GM19239 (cell line): ENCODE results near the gene ERI2.
"Not testable (repeated sequence)": the region's sequence is repeated elsewhere in the genome, so short reads cannot be mapped to it uniquely, and the experiment has no call there.

Source experiments
- DNase-seq: peaks from one replicate; pipeline ENCODE4 v3.0.0; 2011; ENCODE audit warnings: low spot score; ENCODE audit not compliant: insufficient read length
- FAIRE-seq: peaks from 2 replicates; lab custom pipeline; 2011; peaks lifted over from hg19 to GRCh38; lab: Jason Lieb, UNC

ERI2 gene

DNA sequence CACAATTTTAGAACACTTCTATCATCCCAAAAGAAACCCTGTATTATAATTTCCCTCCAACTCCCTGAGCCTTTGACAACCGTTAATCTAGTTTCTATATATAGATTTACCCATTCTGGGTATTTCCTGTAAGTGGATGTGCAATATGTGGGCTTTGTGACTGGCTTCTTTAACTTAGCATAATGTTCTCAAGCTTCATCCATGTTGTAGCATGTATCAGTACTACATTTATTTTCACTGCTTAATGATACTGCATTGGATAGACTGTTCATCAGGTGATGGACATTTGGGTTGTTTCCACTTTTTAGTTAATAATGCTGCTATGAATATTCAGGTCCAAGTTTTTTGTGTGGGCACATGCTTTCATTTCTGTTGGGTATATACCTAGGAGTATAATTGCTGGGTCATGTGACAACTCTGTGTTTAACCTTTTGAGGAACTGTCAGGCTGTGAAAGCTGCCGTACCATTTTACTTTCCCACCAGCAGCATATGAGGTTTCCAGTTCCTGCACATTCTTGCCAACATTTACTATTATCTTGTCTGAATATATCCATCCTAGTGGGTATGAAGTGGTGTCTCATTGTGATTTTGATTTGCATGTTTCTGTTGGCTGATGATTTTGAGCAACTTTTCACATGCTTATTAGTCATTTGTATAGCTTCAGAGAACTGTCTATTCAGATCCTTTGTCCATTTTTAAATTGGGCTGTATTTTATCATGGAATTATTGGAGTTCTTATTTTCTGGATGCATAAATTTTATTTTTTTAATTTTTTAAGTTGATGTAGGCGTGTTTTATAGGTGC lies 16.5 kb upstream of the ERI2 start:
- FAIRE-seq, result peak; percentile 66

DNA sequence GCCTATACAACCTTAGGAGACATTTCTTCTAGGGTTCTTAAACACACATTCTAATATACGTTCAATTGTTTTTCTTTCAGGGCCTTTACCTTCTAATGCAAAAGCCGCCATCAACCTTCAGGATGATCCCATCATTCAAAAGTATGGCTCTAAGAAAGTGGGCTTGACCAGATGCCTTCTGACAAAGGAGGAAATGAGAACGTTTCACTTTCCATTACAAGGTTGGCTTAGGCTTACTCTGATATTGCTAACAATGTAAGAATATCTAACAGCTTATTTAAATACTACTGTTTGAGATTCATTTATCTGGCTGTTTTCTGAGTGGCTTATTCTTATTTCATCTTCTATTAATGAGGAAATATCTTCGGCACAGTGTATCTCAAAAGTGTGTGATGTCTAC lies 15.4 kb upstream of the ERI2 start:
- DNase-seq, result no peak
- FAIRE-seq, result peak; percentile 44

More for the DNA sequence above, 16.5 kb upstream of the ERI2 start:
- no peak for DNase-seq

DNA sequence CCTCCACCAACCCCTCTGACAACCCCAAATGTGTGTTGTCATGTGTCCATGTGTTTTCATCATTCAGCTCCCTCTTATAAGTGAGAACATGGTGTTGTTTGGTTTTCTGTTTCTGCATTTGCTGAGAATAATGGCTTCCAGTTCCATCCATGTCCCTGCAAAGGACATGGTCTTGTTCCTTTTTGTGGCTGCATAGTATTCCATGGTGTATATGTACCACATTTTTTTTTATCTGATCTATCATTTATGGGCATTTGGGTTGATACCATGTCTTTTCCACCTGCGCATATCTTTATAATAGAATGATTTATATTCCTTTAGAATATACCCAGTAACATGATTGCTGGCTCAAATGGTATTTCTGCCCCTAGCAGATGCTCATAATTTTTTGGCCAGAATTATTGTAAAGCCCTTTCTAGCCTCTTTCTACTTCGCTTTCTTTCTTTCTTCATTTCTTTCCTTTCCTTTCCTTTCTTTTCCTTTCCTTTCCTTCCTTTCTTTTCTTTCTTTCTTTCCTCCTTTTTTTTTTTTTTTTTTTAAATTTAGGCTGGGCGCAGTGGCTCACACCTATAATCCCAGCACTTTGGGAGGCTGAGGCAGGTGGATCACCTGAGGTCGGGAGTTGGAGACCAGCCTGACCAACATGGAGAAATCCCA lies 12.8 kb upstream of the ERI2 start:
- DNase-seq (no peak), FAIRE-seq (no peak)

DNA sequence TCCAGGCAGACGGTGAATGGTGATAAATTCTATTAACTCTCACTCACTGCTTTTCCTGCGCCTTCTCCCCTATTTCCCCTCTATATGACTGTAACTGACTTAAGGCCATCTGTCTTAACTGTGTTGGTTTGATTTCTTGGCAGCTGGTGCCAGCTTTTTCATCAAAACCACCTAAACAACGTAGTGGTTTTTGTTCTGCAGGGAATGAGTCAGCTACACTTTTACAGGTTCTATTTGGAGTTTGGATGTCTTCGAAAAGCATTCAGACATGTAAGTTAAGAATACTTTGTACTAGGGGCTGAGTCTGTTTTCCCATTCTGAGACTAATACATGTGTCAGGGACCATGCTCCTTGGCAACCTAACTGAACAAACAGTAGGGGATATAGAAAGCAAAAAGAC lies 8.5 kb upstream of the ERI2 start:
- FAIRE-seq, result peak; percentile 33

DNA sequence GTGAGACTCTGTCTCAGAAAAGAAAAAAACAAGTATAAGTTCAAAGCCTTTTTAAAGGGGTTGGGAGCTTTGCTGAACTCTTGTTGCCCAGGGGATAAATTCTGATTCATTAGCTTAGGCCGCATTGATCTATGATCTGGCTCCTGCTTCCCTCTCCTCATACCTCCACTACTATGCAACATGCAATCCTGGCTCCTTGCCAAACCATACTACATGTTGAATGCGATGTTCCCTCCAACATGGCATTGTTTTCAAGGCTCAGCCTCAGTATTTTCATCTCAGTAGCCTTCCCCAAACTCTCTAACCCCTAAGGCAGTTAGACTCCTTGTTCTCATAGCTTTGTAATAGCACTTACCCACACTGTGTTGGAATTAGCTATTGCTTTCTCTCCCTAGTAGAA lies 6.2 kb upstream of the ERI2 start:
- FAIRE-seq, result no peak
- no peak for DNase-seq

More for the DNA sequence above, 8.5 kb upstream of the ERI2 start:
- DNase-seq, result no peak

DNA sequence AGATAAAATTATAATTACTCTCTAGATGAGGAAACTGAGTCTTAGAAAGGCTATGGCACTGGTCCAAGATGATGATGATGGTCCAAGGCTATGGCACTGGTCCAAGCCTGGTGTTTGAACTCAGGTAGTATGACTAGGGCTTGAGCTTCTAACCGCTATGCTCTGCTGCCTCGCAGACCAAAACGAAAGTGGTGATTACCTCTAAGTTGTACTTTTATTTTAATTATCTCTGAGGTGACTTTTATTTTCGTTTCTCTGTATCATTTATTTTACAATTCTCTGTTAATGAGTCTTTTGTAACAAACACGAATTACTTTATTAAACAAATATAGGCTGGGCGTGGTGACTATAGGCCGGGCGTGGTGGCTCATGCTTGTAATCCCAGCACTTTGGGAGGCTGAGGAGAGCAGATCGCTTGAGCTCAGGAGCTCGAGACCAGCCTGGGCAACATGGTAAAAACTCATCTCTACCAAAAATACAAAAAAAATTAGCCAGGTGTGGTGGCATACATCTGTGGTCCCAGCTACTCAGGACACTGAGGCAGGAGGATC lies 5.7 kb upstream of the ERI2 start:
- no peak for FAIRE-seq
- DNase-seq, result no peak

DNA sequence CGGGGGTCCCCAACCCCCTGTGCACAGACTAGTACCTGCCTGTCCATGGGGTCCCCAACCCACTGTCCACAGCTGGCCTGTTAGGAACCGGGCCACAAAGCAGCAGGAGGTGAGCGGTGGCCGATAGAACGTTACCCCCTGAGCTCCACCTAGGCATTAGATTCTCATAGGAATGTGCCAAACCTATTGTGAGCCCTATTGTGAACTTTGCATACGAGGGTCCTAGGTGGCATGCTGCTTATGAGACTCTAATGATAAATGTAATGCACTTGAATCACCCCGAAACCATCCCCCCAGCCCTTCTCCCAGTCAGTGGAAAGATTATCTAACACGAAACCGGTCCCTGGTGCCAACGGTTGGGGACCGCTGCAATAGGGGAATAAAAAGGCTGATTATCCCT lies 1.6 kb upstream of the ERI2 start:
- FAIRE-seq, result no peak

DNA sequence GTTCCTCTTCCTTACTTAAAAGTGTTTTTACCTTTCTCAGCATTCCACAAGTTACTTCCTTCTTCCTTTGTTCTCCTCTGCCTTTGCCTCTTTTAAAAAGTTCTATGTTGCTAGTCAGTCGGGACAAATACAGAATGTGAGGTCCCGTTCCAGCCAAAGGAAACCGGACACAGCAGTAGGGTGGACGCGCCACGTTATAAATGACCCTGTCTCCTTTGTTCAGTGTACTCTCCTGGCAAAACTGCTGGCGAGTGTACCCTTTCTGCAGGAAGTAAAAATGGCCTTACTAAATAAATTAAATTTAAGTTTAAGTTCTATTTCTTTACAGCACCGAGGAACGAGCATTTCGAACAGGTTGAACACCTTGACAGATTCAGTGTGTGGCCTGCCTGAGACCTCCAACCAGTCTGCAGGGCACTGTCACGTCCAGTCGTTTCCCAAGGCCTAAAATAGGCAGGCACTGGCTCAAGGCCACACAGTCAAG lies 546 bp downstream of the ERI2 start:
- not testable (repeated sequence) for FAIRE-seq, DNase-seq

More for the DNA sequence above, 1.6 kb upstream of the ERI2 start:
- no peak for DNase-seq

DNA sequence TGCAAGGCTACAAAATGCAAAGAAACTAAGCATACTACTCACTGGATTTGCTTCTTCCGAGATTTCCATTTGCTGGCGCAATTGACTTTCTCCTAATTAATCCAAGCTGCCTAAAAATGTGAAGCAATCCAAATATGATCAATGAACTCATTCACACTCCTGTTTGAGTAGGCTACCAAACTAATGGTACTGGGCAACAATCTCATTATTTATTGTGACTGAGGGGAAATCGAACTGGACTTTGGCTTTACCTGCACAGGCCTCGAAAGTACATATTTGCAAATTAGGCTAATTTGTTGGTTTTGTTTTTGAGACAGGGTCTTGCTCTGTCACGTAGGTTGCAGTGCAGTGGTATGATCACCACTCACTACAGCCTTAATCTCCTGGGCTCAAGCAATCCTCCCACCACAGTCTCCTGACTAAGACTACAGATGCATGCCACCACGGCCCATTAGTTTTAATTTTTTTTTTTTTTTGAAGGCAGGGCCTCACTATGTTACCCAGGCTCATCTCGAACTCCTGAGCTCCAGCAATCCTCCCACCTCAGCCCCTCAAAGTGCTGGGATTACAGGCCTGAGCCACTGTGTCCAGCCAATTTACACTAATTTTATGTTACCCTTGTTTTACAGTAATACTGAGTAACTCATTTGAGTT lies 2.6 kb downstream of the ERI2 start:
- FAIRE-seq, result no peak
- no peak for DNase-seq

DNA sequence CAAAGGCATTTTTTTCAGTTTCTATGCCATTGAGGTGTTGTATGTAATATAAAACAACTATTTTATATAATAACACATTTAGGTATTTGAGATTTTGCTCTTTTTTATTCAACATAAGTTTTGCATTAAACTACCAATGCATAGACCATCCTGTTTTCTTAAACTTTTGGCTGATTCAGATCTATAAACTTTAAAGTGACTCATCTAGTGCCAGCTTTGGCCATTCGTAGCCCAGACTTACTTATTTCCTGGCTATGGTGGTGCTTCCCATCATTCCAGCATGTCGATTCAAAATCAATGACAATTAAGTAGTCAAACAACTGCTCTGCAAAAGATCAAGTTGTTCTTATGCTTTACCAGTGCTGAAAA lies 3.1 kb downstream of the ERI2 start:
- FAIRE-seq (no peak), DNase-seq (no peak)

DNA sequence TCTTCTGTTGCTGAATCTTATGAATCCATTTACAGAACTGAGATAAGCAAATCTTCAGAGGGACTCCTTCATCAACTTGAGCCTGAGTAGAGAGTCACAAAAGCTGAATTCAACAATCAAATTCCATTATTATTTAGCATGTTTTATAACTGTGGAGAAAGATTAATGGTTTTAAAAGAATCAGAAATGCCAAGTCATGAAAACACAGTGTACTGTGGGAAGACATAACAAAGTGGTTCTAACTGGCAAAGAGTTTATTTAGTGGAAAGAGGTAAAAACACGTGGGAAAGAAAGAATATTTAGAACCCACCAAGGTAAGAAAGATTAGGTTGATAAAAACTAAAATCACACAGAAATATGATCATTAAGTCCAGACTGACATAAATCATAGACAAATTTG lies 5.0 kb downstream of the ERI2 start:
- no peak for DNase-seq
- no peak for FAIRE-seq

DNA sequence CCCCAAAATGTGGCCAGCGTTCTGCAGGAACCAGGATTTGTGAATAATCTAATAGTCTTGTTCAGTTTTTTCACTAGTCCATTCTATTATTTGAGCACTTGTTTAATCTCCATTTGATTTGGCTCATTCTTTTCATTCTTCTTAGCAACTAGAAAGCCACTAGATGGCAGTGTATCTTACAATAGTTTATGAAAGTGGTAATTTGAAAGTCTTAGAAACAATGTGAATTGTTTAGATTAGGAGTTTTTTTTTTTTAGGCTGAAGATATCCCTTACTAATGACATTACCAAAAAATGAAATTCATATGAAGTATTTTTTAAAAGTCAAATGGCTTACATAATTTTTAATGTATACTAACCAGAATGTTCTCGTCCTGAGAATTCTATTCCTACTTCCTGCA lies 6.7 kb downstream of the ERI2 start:
- DNase-seq (no peak), FAIRE-seq (peak; percentile 90)

DNA sequence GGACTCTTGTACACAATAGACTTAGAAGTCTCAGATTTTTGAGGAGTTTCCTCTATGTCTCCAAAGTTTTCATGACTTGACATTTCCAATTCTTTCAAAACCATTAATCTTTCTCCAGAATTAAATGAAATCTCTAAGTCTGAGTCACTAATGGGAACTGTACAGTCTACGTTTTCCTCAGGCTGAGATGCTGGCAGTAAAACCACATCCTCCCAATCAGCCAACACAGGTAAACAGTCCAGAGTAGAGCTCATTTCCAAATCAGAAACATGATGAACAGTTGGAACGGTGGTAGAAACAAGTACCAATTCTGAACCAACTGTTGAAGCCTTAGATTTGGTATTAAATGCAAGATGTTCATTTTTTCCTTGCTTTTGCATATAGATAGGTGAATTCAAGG lies 7.9 kb downstream of the ERI2 start:
- no peak for FAIRE-seq
- no peak for DNase-seq

DNA sequence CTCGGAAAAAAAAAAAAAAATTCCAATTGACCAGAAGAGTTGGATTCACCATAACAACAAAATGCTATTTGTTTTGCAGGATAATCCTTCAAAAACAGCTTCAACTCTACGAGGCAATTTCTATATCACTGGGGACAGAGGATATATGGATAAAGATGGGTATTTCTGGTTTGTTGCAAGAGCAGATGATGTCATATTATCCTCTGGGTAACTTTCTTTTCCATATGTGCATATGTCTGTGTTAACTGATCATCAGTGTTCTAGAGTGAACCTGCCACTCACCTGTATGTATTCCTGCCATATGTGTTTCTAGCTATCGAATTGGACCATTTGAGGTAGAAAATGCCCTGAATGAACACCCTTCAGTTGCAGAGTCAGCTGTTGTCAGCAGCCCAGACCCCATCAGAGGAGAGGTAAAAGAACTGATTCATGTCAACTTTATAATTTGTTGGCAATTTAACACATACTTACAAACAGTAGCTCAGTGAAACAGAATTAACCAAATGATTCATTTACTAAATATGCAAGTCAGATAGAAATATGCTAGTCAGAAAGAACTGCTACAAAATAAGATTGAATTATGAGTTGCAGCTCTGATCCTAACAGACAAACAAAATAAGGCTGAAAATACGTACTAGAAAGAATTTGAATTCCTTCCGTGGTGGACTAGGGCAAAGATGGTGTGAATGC lies 14.2 kb downstream of the ERI2 start:
- DNase-seq (no peak), FAIRE-seq (no peak)

DNA sequence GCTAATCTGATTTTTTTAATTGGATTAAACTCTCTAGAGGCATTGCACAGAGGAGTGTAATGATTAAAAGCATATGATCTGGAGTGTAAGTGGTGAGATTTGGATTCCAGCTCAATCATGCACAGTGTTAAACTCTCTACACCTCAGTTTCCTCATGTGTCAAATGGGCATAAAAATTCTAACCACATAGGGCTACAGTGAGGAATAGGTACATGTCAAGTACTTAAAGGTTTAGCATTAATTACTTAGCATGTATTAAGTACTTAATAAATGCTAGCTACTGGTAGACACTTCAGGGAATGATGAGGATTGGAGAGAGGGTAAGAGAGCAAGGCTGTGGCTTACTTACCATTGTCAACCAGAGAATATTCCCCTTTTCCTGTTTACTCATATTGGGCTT lies 17.1 kb downstream of the ERI2 start:
- no peak for FAIRE-seq
- no peak for DNase-seq

DNA sequence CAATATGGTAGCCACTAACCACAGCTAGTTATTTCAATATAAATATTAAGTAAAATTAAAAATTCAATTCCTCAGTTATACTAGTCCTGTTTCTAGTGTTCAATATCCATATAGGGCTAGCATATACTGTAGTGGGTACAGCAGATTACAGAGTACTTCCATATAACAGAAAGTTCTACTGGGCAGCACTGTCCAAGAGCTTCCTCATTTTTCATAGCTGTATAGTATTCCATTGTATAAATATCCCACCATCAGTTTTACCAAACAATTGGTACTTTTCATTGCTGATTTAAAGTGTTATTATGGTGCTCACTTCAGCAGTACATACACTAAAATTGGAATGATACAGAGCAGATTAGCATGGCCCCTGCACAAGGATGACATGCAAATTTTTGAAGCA lies 22.1 kb downstream of the ERI2 start:
- no peak for FAIRE-seq
- no peak for DNase-seq

DNA sequence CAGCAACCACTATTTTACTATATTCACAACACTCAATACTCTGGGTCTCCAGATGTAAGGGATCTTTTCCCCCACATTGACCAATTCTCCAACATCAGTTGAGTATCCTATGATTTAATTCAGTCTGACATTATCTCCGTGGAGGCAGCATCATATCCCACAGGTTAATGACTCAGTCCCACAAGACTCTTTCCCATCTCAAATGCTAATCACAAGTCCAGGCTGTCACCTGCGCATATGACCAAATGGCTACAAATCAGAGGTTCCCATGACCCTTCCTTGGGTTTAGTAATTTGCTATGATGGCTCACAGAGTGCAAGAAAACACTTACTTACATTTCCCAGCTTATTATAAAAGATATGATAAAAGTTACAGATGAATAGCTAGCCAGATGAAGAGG lies 23.8 kb downstream of the ERI2 start:
- DNase-seq (no peak), FAIRE-seq (no peak)

DNA sequence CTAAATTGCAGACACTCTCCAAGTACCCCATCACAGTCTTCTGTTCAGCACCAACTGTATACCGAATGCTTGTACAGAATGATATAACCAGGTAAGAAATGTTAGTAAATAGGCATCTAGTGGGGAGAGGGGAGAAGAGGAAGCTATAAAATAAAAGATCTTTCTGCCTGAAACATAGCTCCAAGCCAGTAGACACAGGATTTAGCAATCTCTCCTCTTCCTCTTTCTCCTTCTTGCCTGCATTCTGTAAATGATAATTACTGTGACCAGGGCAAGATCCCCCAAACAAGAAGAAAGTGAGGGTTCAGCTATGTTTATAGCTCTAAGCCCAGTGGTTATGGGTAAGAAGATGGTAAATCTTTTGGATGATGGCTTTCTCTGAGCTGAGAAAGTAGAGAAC lies 24.6 kb downstream of the ERI2 start:
- FAIRE-seq (no peak), DNase-seq (no peak)

DNA sequence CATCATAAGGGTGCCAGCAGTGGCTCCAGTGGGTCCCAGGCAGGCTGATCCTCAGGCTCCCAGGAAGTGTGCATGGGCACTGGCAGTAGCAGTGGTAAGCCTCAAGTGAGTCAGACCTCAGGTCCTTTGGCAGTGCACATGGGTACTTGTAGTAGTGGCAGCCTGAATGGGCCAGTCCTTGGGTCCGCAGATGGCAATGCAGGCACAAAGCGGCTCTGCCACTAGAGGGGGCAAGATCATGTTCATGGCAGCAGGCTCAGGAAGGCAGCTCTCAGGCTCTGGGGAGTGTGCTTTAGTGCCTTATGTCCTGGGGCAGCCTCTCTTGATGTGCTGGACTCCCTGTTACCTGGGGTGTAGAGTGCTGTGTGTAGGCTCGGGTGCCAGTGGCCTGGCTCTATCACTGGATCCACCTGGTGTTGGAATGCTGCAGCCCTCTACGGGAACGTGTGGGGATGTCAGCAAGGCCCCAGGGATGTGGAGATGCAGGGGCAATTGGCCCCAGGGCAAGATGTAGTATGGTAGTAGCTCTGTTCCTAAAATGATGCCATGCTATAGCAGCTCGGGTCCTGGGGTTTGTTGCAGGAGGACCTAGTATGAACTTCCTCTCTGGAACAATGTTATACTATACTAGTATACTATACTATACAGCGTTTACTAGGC lies 31.4 kb downstream of the ERI2 start:
- DNase-seq (peak; percentile 24), FAIRE-seq (peak; percentile 82)

DNA sequence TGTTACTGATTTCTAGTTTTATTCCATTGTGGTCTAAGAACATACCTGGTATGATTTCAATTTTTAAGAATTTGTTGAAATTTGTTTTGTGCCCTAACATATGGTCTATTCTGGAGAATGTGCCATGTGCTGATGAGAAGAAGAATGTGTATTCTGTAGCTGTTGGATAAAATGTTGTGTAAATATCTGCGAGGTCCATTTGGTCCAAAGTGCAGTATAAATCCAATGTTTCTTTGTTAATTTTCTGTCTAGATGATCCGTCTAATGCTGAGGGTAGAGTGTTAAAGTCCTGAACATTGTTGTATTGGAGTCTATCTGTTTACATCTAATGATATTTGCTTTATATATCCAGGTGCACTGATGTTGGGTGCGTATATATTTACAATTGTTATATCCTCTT lies 32.6 kb downstream of the ERI2 start:
- FAIRE-seq (no peak), DNase-seq (no peak)
